Bronchial epithelial cell (primary cell): Measurements from ENCODE around the gene ZNF534. TPM values are rescaled to one million over a fixed set of nuclear protein-coding genes. Genes with fewer than 3 reads are reported as not detected.
"Not testable (repeated sequence)": the region's sequence is repeated elsewhere in the genome, so short reads cannot be mapped to it uniquely, and the experiment has no call there.

Experiments
- DNase-seq: peaks from one replicate; pipeline ENCODE4 v3.0.0-alpha.2; 2010; ENCODE audit warnings: low read depth
- FAIRE-seq: peaks from 2 replicates; lab custom pipeline; 2011; peaks lifted over from hg19 to GRCh38; lab: Jason Lieb, UNC
- H3K27me3 ChIP-seq: 2 replicates; pipeline ENCODE4 v1.5.1; 2011; ENCODE audit warnings: low read length; ENCODE audit not compliant: control insufficient read depth, insufficient read depth
- H3K36me3 ChIP-seq: 2 replicates; pipeline ENCODE4 v1.5.1; 2011; ENCODE audit warnings: low read length; ENCODE audit not compliant: control insufficient read depth, insufficient read depth
- H3K4me3 ChIP-seq: 2 replicates; pipeline ENCODE4 v1.5.1; 2011; ENCODE audit warnings: mild to moderate bottlenecking, low read depth, low read length, control low read depth
- CTCF ChIP-seq: IDR thresholded peaks from 2 replicates; pipeline ENCODE4 v1.5.1; 2011; ENCODE audit warnings: mild to moderate bottlenecking, moderate library complexity, low read length, control low read depth, inconsistent platforms; ENCODE audit not compliant: insufficient read depth, severe bottlenecking
- total RNA-seq: library from RNA; depleted of rRNA; stranded (reverse); fragments of >200 nt; gene quantifications from 2 replicates; pipeline ENCODE4 v1.2.1, GENCODE V29; 2014

The ZNF534 gene
- total RNA-seq, 1 donor from 2014 or later: not detected

DNA sequence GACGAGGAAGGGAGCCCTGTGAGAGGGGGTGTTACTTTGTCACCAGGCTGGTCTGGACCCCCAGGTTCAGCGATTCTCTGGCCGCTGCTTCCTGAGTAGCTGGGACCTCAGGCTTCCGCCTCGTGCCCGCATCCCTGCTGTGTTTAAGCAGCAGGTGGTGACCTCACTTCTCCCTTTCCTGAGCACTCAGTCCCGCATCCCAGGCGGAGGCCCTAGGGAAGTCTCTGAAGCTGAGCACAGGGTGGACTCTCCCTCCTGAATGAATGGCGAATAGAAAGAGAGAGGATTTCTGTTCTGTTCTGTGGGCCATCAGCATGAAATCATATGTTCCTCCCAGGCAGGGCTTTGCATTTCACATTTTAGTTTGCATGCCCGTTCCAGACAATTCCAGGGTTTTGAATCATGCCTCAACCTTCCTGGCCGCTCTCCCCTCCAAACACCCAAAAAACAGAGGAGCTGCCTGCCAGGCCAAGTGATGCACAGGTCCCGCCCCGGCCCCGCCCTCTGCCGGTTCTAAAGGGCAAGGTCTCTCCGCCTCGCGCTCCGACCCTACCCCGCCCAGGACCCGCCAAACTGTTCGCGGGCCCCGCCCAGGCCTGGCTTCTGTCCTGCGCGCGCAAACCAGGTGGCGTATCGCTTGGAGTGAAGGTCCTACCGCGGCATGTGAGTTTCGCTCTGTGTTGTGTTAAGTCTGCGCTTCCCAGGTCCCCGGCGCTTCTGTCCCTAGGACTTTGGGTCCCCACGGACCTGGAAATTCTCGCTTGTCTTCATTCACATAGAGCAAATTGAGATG lies 63.4 kb downstream of the ZNF534 start:
- TF ChIP-seq CTCF: no peak

DNA sequence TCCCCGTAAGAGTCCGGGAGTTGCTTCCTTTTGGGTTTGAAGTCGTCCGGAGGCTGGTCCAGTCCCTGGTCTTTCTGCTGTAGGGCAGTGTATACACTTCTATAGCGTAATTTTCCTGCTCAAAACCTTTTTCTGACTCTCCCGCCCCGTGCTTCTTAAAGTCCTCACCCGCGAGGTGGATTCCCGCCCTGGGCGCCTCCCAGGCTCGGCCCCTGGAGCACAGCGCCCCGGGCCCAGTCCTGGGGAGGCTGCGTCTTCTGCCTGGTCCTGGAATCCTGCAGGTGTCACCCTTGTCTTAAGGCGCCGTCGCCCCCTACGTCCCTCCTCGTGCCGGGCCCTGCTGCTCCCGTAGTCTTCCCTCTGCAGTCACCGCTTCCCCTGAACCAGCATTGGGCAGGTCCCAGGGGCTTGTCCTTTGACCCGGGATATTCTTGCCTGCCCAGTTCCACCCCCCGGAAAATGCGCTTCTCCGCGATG lies 64.1 kb downstream of the ZNF534 start:
- H3K4me3 ChIP-seq: no peak overlapping the region
- FAIRE-seq (no peak), DNase-seq (no peak)
- no peaks in the 10 kb centered on the region for H3K36me3 ChIP-seq
- no peaks in the 10 kb centered on the region for H3K27me3 ChIP-seq
- no peak for TF ChIP-seq CTCF

More for the DNA sequence above, 63.4 kb downstream of the ZNF534 start:
- H3K36me3 ChIP-seq: no peaks in the 10 kb centered on the region
- H3K27me3 ChIP-seq: no peaks in the 10 kb centered on the region
- DNase-seq (no peak), FAIRE-seq (no peak)
- H3K4me3 ChIP-seq: no peak overlapping the region

DNA sequence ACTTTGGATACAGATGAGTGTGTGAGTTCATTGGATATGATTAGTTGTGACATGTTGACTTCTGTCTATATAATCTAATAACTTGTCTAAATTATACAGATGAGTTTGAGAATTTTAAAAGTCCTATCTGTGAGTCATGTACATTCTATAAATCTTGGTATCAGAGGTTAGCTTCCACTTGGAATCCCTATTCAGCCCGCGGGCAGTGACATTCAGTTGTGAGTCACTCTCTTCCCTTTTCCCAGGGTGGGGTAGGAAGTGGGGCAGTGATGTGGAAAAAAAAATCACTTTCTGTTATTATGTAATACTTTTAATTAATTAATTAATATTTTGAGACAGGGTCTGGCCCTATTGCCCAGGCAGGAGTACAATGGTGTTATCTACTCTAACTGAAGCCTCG lies 65.6 kb downstream of the ZNF534 start:
- no peak for FAIRE-seq
- no peak for DNase-seq
- Histone ChIP-seq H3K36me3 (no peaks in the 10 kb centered on the region), H3K4me3 (no peak overlapping the region), H3K27me3 (no peaks in the 10 kb centered on the region)
- TF ChIP-seq CTCF: no peak

- Histone ChIP-seq H3K27me3 (no peaks in the 10 kb centered on the region), H3K36me3 (no peaks in the 10 kb centered on the region), H3K4me3 (no peak overlapping the region)
- TF ChIP-seq CTCF: no peak
- FAIRE-seq (no peak), DNase-seq (no peak)
Observed at GRCh38 chr19:52498571-52498970, 69.6 kb downstream of the ZNF534 start.

DNA sequence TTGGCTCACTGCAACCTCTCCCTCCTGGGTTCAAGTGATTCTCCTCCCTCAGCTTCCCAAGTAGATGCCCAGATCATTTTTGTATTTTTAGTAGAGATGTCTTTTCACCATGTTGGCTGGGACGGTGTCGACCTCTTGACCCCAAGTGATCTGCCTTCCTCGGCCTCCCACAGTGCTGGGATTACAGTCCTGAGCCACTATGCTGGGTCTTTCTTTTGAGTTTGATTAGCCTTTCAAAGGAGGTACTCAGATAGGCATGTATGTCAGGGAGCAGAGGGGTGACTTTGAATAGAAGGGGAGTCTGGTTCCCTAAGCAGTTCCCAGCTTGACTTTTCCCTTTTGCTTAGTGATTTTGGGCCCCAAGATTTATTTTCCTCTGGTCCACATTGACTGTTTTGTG lies 71.5 kb downstream of the ZNF534 start:
- FAIRE-seq: not testable (repeated sequence)

DNA sequence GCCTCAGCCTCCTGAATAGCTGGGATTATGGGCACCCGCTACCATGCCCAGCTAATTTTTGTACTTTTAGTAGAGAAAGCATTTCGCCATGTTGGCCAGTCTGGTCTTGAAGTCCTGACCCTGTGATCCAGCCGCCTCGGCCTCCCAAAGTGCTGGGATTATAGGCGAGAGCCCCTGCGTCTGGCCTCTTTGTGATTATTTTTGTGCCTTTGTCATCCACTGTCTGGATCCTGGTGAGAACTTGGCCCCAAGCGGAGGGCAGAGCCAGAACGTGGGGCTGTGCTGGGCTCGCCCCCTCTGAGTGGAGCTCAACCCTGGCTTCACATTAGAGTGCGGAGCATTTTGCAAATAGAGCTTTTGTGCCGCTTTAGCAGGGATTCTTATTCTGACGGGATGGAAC lies 72.0 kb downstream of the ZNF534 start:
- not testable (repeated sequence) for DNase-seq, H3K36me3 ChIP-seq, FAIRE-seq, H3K27me3 ChIP-seq, H3K4me3 ChIP-seq

More for the DNA sequence above, 71.5 kb downstream of the ZNF534 start:
- DNase-seq, H3K36me3 ChIP-seq, H3K4me3 ChIP-seq, H3K27me3 ChIP-seq: not testable (repeated sequence)

Other genes starting within 250 kb of the ZNF534 start
- gene PPP2R1A, start 239.1 kb upstream of the ZNF534 start, total RNA-seq: 67.4 and 92.7 TPM in 2 replicates
- gene ZNF766, start 159.6 kb upstream of the ZNF534 start, total RNA-seq: 13.2 and 14.6 TPM in 2 replicates
- gene ZNF480, start 132.0 kb upstream of the ZNF534 start, total RNA-seq: 2.6 and 2.7 TPM in 2 replicates
- 1.3 and 1.4 TPM in 2 replicates for gene ZNF610, start 92.9 kb upstream of the ZNF534 start, total RNA-seq
- gene ZNF880, start 59.2 kb upstream of the ZNF534 start, total RNA-seq: 22.1 and 24.0 TPM in 2 replicates
- gene ZNF528, start 31.3 kb upstream of the ZNF534 start, total RNA-seq: 15.8 and 32.5 TPM in 2 replicates
- gene ZNF578, start 24.4 kb downstream of the ZNF534 start, total RNA-seq: 2.2 and 2.4 TPM in 2 replicates
- 12.6 and 17.0 TPM in 2 replicates for gene ZNF808, start 98.5 kb downstream of the ZNF534 start, total RNA-seq
- gene ZNF701, start 141.1 kb downstream of the ZNF534 start, total RNA-seq: 11.6 and 15.6 TPM in 2 replicates
- 132 and 163 TPM in 2 replicates for gene ZNF83, start 209.2 kb downstream of the ZNF534 start, total RNA-seq